NCI-H226 (cell line): ENCODE results near the gene JAM2.
A peak's percentile ranks its signal among the peaks of the same experiment; 100 is the strongest.
"Not testable (repeated sequence)": the region's sequence is repeated elsewhere in the genome, so short reads cannot be mapped to it uniquely, and the experiment has no call there.

Source experiments
- DNase-seq: peaks from one replicate; pipeline ENCODE4 v3.0.0-alpha.2; 2015

The JAM2 gene

GRCh38 chr21:25647647-25648046, 8.6 kb downstream of the JAM2 start:
- DNase-seq, result no peak

GRCh38 chr21:25649146-25649545, 10.1 kb downstream of the JAM2 start:
- DNase-seq, result no peak

DNA sequence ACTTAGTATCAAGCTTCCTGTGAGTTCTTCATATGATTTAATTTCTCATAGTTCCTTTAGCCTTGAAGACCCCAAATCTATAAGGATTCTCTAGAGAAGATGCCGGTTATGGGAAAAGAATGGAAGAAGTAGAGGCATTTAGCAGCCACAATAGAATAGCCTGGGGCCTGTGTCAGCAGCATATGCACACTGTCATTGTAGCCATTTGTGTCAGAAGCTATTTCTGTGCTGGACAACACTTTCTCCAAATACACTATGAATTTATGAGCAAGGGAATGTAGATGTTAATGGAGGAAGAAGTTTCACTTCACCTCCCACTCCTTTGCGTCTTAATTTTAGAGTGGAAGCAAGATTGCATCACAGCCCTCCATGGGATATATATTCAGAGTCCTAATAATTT, 17.4 kb downstream of the JAM2 start:
- DNase-seq, result no peak

- no peak for DNase-seq
Measured at GRCh38 chr21:25657140-25657539, 18.1 kb downstream of the JAM2 start.

DNA sequence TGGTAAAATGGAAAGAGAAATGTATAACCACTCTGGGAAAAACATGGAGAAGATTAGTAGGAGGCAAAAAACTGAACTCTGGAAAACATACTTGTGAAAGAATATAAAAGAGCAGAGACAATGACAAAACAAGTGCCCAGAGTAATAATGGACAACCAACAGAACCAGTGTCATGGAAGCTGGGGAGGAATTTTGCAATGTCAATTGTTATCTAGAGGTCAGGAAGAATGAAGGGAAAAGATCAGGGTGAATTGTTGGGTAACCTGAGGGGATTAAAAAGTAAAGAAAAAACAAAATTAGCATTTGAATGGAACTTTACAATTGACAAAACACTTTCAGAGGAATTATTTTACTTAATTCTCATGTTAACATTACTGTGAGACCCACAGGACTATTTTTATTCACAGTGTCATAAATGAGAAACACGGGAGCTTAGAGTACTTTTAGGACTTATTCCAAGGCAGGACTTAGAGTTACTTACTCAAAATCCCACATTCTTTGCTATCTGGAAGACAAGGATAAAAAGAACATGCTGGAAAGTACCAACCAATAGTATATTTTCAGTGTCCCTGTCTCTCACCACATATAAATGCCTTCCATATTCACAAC, 19.5 kb downstream of the JAM2 start:
- DNase-seq, result no peak

GRCh38 chr21:25660233-25660632, 21.2 kb downstream of the JAM2 start:
- no peak for DNase-seq

DNA sequence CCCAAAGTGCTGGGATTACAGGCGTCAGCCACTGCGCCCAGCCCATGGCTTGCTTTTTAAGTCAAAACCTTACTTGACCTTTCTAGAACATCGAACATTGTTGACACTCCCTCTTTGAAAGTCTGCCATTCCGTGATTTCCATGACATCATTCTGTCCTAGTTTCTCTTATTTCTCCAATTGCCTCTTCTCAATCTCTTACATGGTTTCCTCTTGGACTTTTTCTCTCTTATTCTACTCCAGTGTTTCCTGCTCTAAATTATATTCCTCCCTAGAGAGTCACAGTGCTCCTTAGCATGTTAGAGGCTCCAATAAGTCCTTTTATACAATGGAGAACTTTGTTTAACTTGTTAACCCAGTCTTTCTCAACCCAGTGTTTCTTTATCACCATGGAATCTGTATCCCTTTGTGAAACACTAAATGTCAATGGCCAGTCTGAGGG, 25.5 kb downstream of the JAM2 start:
- DNase-seq, result no peak

DNA sequence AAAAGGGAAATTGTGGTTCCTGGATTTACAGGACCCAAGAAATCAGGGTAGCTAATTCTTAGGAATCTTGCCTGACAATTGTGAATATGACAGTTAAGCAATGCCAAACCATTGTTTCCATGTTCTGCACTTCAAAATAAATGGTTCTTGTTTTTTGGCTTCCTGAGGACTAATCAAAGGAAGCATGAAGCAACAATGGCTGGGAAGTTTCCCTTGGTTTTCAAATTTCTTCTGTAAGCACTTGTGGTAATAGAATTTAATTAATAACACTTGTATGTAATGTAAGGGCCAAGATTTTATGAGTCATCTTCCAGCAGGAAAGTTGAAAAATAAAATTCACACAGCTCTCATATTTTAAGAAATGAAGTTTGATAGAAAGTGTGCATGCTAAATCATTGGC, 31.7 kb downstream of the JAM2 start:
- no peak for DNase-seq

GRCh38 chr21:25676451-25676850, 37.4 kb downstream of the JAM2 start:
- DNase-seq, result no peak

DNA sequence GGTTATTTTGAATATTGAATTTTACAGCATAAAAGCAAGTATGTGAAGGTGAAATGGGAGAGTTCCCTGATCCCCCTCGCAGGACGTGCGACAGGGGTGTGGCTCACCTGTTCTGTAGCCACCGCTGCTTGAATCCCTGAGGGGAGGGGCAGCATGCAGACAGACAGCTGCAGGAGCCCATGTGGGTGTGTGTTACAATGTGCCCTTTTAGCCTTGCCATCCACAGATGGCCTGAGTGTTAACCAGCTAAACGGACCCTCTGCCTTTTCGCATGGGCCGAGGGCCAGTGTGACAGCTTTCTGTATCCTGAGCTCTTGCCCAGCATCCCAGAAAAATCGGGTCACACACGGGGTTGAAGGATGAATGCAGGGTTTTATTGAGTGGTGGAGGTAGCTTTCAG, 43.3 kb downstream of the JAM2 start:
- no peak for DNase-seq

- no peak for DNase-seq
Measured at GRCh38 chr21:25687787-25688186, 48.7 kb downstream of the JAM2 start.

- DNase-seq, result no peak
Measured at GRCh38 chr21:25688275-25689155, 49.5 kb downstream of the JAM2 start.

DNA sequence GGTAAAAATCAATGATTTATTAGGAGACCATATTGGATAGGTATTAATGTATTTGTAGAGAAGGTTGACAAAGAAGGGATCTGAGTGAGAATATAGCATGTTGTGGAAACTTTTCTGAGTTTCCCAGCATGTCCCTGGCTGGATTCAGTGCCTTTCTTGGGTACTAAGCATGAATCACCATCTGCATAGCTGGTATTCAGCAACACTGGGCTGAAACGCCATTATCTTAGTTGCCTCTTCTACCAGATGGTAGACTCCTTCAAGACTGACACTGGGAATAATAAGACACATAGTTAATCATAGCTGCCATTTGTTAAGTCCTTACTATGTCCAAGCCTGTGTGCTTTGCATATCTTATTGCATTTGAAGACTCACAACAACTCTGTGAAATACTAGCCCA, 50.2 kb downstream of the JAM2 start:
- DNase-seq, result peak; percentile 4

GRCh38 chr21:25691976-25692375, 52.9 kb downstream of the JAM2 start:
- DNase-seq, result no peak

GRCh38 chr21:25695461-25695860, 56.4 kb downstream of the JAM2 start:
- not testable (repeated sequence) for DNase-seq

DNA sequence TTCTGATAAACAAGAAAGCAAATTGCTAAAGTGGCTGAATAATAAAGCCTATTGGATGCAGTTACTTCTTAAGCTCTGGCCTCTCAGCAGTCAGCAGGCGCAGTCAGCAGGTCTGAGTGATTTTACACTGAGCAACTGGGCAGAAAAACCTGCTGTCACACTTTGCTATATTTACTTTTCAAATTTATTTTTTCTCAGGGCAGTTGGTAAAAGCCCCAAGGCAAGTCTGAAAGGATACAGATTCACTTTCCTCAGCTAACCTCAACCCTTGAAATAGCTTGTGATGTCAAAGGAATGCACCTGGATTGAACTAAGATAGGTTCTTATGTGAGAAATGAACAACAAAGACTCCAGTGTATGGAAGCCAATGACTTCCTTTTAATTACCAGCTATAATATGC, 61.7 kb downstream of the JAM2 start:
- peak; percentile 6 for DNase-seq

- no peak for DNase-seq
Measured at GRCh38 chr21:25701529-25701928, 62.5 kb downstream of the JAM2 start.

- DNase-seq, result no peak
Measured at GRCh38 chr21:25708467-25709065, 69.5 kb downstream of the JAM2 start.

DNA sequence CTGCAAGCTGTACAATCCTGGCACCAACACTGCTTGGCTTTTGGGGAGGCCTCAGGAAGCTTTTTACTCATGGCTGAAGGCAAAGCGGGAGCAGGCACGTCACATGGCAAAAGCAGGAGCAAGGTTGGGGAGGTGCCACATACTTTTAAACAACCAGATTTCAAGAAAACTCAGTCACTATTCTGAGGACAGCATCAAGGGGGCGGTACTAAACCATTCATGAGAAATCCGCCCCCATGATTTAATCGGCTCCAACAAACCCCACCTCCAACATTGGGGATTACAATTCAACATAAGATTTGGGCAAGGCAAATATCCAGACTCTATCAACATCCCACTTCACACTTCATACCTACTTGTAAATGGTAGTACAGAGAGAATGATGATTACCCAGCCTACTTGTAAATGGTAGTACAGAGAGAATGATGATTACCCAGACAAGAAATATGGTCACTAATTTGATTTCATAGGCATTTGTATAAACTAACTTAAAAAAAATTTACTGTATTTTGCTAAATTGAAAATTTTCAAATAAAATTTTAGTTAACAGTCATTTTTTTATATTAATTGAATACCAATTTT, 70.7 kb downstream of the JAM2 start:
- DNase-seq, result no peak

DNA sequence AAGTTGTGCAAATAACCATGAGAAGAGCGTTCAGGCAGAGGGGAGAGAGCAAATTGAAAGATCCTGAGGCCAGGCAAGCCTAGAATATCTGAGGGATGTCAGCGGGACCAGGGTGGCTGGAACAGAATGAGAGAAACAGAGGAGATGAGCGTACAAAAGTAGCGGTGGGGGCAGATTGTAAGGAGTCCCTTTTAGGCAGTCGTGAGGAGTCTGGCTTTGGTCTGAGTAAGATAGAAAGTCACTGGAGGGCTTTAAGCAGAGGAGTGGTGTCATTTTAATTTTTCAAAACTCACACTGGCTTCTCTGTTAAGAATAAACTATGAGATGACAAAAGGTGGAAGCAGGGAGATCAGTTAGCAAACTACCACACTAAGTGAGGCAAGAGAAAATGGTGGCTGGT, 71.5 kb downstream of the JAM2 start:
- no peak for DNase-seq

DNA sequence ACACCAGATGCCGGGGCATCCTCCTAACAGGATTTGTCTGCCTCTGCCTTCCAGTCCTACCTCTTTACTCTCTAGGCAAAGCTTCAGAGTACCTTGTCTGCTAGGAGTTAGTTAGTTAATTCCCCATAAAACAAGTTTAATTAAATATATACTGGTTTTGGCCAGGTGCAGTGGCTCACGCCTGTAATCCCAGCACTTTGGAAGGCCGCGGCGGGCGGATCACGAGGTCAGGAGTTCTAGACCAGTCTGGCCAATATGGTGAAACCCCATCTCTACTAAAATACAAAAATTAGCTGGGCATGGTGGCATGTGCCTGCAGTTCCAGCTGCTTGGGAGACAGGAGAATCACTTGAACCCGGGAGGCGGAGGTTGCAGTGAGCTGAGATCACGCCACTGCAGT, 75.0 kb downstream of the JAM2 start:
- DNase-seq, result not testable (repeated sequence)

GRCh38 chr21:25717491-25718147, 78.6 kb downstream of the JAM2 start:
- DNase-seq, result peak; percentile 27

DNA sequence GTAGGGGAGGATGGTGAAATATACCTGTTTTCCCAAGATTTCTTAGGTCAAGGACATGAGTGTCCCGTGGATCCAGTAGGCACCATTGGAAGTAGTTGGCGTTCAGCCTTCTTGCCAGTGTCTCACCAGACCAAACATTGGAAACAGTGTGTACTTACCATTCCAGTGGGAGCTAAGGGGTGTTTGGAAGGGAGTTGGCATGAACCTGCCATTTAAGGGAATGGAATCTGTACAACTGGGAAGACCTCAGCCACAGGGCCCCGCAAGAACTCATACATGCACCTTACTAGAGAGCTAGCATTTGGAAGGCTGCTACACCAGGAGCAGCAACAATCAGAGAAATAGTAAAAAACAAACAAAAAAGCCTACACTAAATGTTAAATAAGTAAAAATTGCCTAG, 82.9 kb downstream of the JAM2 start:
- no peak for DNase-seq
